ENCODE data around the gene SURF1. TPM values are rescaled to one million over a fixed set of nuclear protein-coding genes. Genes with fewer than 3 reads are reported as not detected.

Gene SURF1
- total and polyA plus RNA-seq, 8 donors = 27.9 to 46.1 (median 31.3) TPM

DNA sequence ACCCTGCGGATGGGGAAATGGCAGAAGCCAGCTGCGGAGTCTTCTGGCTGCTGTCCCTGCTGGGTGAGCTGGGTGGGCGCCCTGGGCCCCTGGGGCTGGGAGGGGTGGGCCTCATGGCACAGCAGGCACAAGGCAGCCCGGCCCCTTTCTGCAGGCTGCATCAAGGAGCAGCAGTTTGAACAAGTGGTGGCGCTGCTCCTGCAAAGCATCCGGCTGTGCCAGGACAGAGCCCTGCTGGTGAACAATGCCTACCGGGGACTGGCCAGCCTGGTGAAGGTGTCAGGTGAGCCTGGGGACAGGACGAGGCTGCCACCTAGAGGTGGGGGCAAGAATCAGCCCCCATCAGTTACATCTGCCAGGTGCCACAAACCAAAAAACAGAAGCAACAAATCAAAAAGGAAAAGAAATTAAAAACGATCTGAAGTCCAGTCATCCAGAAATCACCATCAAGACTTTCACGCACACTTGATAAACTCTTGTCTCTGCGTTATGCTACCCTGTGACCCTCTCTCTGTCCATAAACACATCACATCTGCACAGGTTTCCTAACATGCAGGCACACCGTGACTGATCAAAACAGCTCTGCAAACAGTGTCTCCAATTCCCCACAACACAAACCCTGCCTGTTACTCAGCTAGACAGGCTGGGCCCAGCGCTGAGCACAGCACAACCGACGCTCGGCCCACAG, 47.6 kb upstream of the SURF1 start:
- Histone ChIP-seq H3K9me3 (no peaks in the 10 kb centered on the region), H3K4me1 (no peaks in the 10 kb centered on the region), H3K27me3 (no peaks in the 10 kb centered on the region), H3K4me3 (no peak overlapping the region), H3K27ac (no peak overlapping the region), H3K36me3 (peaks cover 0 to 68% of the 10 kb centered on the region in 2 donors)
- ATAC-seq (peak; percentile 85), DNase-seq (peak in 2 of 4 donors; percentile 54 to 85)
- intact Hi-C loops (cut with DNase I) = loop anchor here in 1 of 2 donors (10.0 kb wide), 1 partner anchor 81 kb away; no protein-coding TSS in a partner anchor
- TF ChIP-seq CTCF (IDR thresholded peaks at IDR 0.05) = peak; percentile 37 to 55

GRCh38 chr9:133402689-133403088, 46.4 kb upstream of the SURF1 start:
- no peak for ATAC-seq
- Histone ChIP-seq H3K4me3 (no peak overlapping the region), H3K4me1 (no peaks in the 10 kb centered on the region), H3K36me3 (peaks cover 0 to 59% of the 10 kb centered on the region in 2 donors), H3K9me3 (no peaks in the 10 kb centered on the region), H3K27me3 (peaks cover 0 to 3% of the 10 kb centered on the region in 2 donors), H3K27ac (no peak overlapping the region)
- intact Hi-C loops (cut with DNase I) = loop anchor here in 1 of 2 donors (10.0 kb wide), 1 partner anchor 82 kb away; no protein-coding TSS in a partner anchor
- TF ChIP-seq CTCF (IDR thresholded peaks at IDR 0.05) = no peak
- peak in 1 of 4 donors; percentile 66 for DNase-seq

GRCh38 chr9:133401588-133401987, 45.3 kb upstream of the SURF1 start:
- Histone ChIP-seq H3K36me3 (peaks cover 0 to 48% of the 10 kb centered on the region in 2 donors), H3K9me3 (no peaks in the 10 kb centered on the region), H3K27me3 (peaks cover 0 to 14% of the 10 kb centered on the region in 2 donors), H3K27ac (no peak overlapping the region), H3K4me1 (no peaks in the 10 kb centered on the region), H3K4me3 (no peak overlapping the region)
- no peak for TF ChIP-seq CTCF (IDR thresholded peaks at IDR 0.05)
- DNase-seq = peak in 1 of 4 donors; percentile 18
- no peak for ATAC-seq
- intact Hi-C loops (cut with DNase I) = loop anchor here in 1 of 2 donors (10.0 kb wide), 1 partner anchor 83 kb away; no protein-coding TSS in a partner anchor

- DNase-seq = peak in 1 of 4 donors; percentile 70
- peaks cover 0 to 27% of the 10 kb centered on the region in 2 donors for H3K27me3 ChIP-seq
- H3K36me3 ChIP-seq = peaks cover 0 to 35% of the 10 kb centered on the region in 2 donors
- no peaks in the 10 kb centered on the region for H3K4me1 ChIP-seq
- no peak for TF ChIP-seq CTCF (IDR thresholded peaks at IDR 0.05)
- intact Hi-C loops (cut with DNase I) = loop anchor here in 1 of 2 donors (10.0 kb wide), 1 partner anchor 85 kb away; no protein-coding TSS in a partner anchor
- ATAC-seq = no peak
- no peak overlapping the region for H3K27ac ChIP-seq
- no peaks in the 10 kb centered on the region for H3K9me3 ChIP-seq
- H3K4me3 ChIP-seq = no peak overlapping the region
Observed at GRCh38 chr9:133400292-133400691, 44.0 kb upstream of the SURF1 start.

- H3K27me3 ChIP-seq = peaks cover 0 to 45% of the 10 kb centered on the region in 2 donors
- peaks cover 0 to 17% of the 10 kb centered on the region in 2 donors for H3K36me3 ChIP-seq
- intact Hi-C loops (cut with DNase I) = no loop called here
- ATAC-seq (no peak), DNase-seq (peak in 1 of 4 donors; percentile 46)
- H3K9me3 ChIP-seq = no peaks in the 10 kb centered on the region
- no peak for TF ChIP-seq CTCF (IDR thresholded peaks at IDR 0.05)
- no peak overlapping the region for H3K27ac ChIP-seq
- no peaks in the 10 kb centered on the region for H3K4me1 ChIP-seq
- no peak overlapping the region for H3K4me3 ChIP-seq
Observed at GRCh38 chr9:133397895-133398294, 41.6 kb upstream of the SURF1 start.

Data from left lung (tissue), 10 donors.